ENCODE data around the gene RNU1-4. TPM values are rescaled to one million over a fixed set of nuclear protein-coding genes. Genes with fewer than 3 reads are reported as not detected.
A peak's percentile ranks its signal among the peaks of the same experiment; 100 is the strongest.
"Not testable (repeated sequence)": the region's sequence is repeated elsewhere in the genome, so short reads cannot be mapped to it uniquely, and the experiment has no call there.

Gene RNU1-4
- total and polyA plus RNA-seq, 12 donors, result under 0.01 to 5,330 (median 1,268) TPM; not detected in 4

DNA sequence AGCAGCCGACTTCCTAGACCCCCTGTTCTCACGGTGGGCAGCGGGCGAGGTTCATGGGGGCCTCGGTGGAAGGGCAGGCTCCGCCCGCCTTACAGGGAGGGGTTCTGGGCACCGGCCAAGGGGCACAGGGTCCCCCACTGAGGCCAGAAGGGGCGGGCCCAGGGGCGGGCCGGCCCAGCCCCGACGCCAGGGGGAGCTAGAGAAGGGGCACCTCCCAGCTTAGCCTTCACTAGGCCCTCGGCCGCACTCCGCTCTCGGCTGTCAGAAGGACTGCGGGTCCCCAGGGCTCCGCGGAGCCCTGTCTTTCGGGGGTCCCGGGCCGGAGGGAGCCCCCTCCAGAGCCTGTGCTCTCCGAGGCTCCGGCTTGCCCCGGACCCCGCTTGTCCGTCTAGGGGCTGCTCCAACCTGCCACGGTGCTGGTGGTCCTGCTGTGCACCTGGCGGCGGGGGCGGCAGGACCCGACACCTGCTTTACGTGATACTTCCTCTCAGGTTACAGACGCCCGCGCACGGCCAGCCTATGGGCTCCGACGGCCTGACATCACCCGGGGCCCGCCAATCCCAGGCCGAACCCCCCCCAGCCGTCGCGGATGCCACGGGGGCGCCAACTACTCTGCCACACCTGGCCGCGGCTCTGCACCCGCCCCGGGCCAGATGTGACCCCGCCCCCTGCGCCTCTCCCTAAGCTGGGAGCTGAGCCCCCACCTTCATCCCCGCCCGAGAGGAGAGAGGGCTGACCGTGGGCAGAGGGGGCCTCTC lies 40.0 kb upstream of the RNU1-4 start:
- H3K4me3 ChIP-seq; intact Hi-C loops (cut with DNase I); DNase-seq; H3K9me3 ChIP-seq (replicated peaks in 1 of 3); H3K36me3 ChIP-seq (replicated peaks in 1 of 2); H3K4me1 ChIP-seq (replicated peaks in 1 of 2); H3K27ac ChIP-seq; H3K27me3 ChIP-seq: not testable (repeated sequence)
- 0 to 4% methylated on average over 3 to 6 of the region's 57 CpGs; no CpG with 5 or more reads in 2 of the 4 donors for WGBS, 4 donors

- H3K27me3 ChIP-seq; H3K27ac ChIP-seq; H3K36me3 ChIP-seq (replicated peaks in 1 of 2); H3K9me3 ChIP-seq (replicated peaks in 1 of 3); intact Hi-C loops (cut with DNase I); DNase-seq; H3K4me3 ChIP-seq; H3K4me1 ChIP-seq (replicated peaks in 1 of 2): not testable (repeated sequence)
- no CpG with 5 or more reads among the region's 37 CpGs for WGBS, 4 donors
Observed at GRCh38 chr1:16701189-16701588, 39.1 kb upstream of the RNU1-4 start.

DNA sequence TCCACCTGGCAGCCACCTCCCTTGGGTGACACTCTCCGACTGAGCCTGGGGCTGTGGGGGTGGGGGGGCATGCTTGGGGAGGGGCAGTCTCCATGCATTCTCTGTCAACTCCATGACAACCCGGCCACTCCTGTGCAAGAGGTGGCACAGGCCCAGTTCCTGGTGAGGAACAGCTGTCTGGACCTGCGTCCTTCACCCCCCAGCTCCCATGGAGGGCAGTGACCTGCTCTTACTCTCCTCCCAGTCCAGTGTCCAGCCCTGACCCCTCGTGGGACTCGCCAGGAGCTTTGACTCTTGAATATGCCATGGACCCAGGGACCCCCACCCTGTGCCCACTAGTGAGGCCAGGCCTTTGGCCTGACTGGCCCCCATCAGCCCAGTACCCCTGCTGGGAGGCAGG lies 38.0 kb upstream of the RNU1-4 start:
- H3K9me3 ChIP-seq (replicated peaks in 1 of 3); H3K27me3 ChIP-seq; H3K4me3 ChIP-seq; intact Hi-C loops (cut with DNase I); H3K4me1 ChIP-seq (replicated peaks in 1 of 2); H3K27ac ChIP-seq; H3K36me3 ChIP-seq (replicated peaks in 1 of 2): not testable (repeated sequence)
- WGBS, 4 donors, result 60 to 76% methylated on average over 1 to 2 of the region's 5 CpGs; no CpG with 5 or more reads in 2 of the 4 donors
- DNase-seq, result peak in 1 of 7 donors; percentile 35

DNA sequence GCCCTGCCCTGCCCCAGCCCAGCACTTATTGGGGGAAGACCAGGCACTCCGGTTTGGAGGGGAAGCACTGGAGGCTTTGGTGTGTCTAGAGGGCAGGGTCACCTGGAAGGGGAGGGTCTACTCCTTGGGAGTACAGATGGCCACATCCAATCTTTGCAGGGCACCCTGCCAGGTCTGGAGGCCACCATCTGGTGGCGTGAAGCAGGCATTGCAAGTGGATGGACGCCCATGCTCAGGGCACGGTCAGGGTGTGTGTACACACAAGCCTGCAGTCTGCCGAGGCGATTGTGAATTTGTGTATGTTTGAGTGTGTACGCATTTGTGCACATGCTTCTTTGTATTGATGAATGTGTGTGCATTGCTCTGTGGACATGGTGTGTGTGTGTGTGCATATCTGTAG lies 37.2 kb upstream of the RNU1-4 start:
- H3K36me3 ChIP-seq (replicated peaks in 1 of 2); intact Hi-C loops (cut with DNase I); H3K27me3 ChIP-seq; H3K4me3 ChIP-seq; H3K4me1 ChIP-seq (replicated peaks in 1 of 2); H3K9me3 ChIP-seq (replicated peaks in 1 of 3); DNase-seq; H3K27ac ChIP-seq: not testable (repeated sequence)
- WGBS, 4 donors, result 8 to 22% methylated on average over 1 of the region's 7 CpGs; no CpG with 5 or more reads in 2 of the 4 donors
- TF ChIP-seq, protein P1, sequence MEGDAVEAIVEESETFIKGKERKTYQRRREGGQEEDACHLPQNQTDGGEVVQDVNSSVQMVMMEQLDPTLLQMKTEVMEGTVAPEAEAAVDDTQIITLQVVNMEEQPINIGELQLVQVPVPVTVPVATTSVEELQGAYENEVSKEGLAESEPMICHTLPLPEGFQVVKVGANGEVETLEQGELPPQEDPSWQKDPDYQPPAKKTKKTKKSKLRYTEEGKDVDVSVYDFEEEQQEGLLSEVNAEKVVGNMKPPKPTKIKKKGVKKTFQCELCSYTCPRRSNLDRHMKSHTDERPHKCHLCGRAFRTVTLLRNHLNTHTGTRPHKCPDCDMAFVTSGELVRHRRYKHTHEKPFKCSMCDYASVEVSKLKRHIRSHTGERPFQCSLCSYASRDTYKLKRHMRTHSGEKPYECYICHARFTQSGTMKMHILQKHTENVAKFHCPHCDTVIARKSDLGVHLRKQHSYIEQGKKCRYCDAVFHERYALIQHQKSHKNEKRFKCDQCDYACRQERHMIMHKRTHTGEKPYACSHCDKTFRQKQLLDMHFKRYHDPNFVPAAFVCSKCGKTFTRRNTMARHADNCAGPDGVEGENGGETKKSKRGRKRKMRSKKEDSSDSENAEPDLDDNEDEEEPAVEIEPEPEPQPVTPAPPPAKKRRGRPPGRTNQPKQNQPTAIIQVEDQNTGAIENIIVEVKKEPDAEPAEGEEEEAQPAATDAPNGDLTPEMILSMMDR (IDR thresholded peaks at IDR 0.05), result peak in 1 of 6 experiments; percentile 25

DNA sequence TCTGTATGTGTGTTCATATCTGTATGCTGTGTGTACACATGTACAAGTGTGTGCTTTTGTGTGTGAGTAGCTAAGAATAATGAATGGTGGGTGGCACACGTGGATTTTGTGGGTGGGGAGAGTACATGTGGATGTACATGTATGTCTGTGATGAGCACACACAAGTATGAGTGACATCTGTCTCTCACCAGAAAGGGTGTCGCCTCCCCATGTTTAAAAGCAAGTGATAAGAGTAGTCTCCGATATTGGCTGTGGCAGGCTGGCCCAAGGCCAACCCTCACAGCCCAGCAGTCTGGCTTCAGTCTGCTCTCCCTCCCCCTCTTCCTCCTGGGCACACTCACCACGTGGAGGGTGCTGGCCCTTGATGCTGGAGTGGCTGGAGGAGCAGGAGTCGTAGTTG lies 36.7 kb upstream of the RNU1-4 start:
- DNase-seq, result peak in 1 of 7 donors; percentile 53
- H3K4me3 ChIP-seq; H3K36me3 ChIP-seq (replicated peaks in 1 of 2); H3K27ac ChIP-seq; H3K27me3 ChIP-seq; H3K4me1 ChIP-seq (replicated peaks in 1 of 2); H3K9me3 ChIP-seq (replicated peaks in 1 of 3); intact Hi-C loops (cut with DNase I): not testable (repeated sequence)
- WGBS, 4 donors, result 10 to 39% (median 19%) methylated on average over 3 of the region's 5 CpGs
- TF ChIP-seq, protein P1 (IDR thresholded peaks at IDR 0.05), result peak in 1 of 6 experiments; percentile 11

DNA sequence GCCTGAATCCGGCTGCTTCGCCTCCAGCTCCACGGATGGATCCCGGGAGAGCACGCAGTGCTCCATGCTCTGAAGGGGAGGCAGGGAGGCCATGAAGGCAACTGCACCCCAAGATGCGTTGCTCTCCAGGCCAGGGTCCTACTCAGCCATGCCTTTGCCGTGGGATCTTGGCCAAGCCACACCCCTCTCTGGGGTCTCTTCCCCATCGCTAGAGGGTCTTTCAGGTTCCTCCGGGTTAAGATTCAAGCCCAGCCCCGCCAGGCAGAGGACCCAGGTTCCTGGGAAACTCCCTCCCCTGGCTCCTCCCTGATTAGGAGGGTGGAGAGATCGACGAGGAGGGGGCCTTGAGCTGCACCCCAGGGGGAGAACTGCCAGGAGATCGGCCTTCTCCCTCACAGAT lies 36.2 kb upstream of the RNU1-4 start:
- WGBS, 4 donors, result 50 to 71% (median 71%) methylated on average over 2 to 7 of the region's 13 CpGs
- H3K4me3 ChIP-seq; H3K27ac ChIP-seq; H3K4me1 ChIP-seq (replicated peaks in 1 of 2); H3K27me3 ChIP-seq; intact Hi-C loops (cut with DNase I); H3K9me3 ChIP-seq (replicated peaks in 1 of 3); H3K36me3 ChIP-seq (replicated peaks in 1 of 2): not testable (repeated sequence)
- DNase-seq, result peak in 1 of 7 donors; percentile 49

- peak in 1 of 7 donors; percentile 42 for DNase-seq
- H3K27me3 ChIP-seq; H3K9me3 ChIP-seq (replicated peaks in 1 of 3); H3K27ac ChIP-seq; H3K36me3 ChIP-seq (replicated peaks in 1 of 2); H3K4me1 ChIP-seq (replicated peaks in 1 of 2); H3K4me3 ChIP-seq; intact Hi-C loops (cut with DNase I): not testable (repeated sequence)
- 83 to 92% (median 87%) methylated on average over 6 to 12 of the region's 16 CpGs for WGBS, 4 donors
Observed at GRCh38 chr1:16704502-16705100, 35.7 kb upstream of the RNU1-4 start.

- peak in 1 of 7 donors; percentile 20 for DNase-seq
- H3K9me3 ChIP-seq (replicated peaks in 1 of 3); H3K4me1 ChIP-seq (replicated peaks in 1 of 2); H3K36me3 ChIP-seq (replicated peaks in 1 of 2); H3K27ac ChIP-seq; H3K4me3 ChIP-seq; intact Hi-C loops (cut with DNase I); H3K27me3 ChIP-seq: not testable (repeated sequence)
- WGBS, 4 donors, result 85 to 92% (median 90%) methylated on average over 2 to 6 of the region's 6 CpGs
Observed at GRCh38 chr1:16706302-16706701, 34.0 kb upstream of the RNU1-4 start.
